HG03045 (cell line): Measurements from ENCODE around the gene PALB2.

Experiments
- ATAC-seq: cut with Tn5 transposase; IDR thresholded peaks from one replicate; pipeline ENCODE4 v1.9.1; 2021; ENCODE audit warnings: mild to moderate bottlenecking, moderate library complexity; ENCODE audit not compliant: unreplicated experiment

The PALB2 gene

DNA sequence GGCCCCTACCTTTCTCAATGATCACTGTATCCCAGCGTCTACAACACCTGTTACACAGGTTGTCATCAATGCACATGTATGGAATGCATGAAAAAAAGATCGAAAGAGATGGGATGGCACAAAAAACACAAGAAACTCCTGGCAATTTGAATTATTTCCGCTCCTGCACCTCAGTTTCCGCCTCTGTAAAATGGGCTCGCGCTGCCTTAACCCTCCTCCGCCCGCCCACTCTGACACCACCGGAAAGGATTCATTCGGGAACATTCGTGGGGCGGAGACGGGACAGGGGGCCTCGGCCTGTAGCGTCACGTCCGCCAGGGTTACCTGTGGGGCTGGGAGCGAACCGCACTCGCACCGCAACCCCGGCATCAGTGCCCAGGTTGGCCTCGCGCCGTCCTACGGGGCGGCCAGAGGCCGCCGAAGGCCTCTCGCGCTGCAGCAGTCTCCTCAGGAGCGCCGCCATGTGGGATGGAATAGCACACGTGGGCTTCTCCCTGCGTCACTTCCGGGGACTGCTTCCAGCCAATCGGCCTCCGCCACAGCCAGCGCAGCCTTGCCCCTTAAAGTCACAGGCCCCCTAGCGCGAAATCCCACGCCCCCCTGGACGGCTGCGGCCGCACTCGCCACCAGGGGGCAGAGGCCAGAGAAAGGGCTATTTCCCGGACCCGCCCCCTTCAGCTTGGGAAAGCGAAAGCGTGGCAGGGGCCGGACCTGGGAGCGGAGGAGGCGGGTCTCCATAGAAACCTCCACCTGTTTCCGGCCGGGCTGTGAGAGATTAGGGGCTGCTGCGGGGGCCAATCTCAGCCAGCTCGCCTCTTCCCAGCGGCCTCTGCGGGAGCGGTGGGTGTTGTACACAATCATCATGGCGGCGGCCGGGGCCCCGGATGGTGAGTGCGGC is 84.0 kb downstream of the PALB2 start, which contains the start of the genes EARS2 and UBFD1:
Gene EARS2 (minus strand): TSS at position 470 of the 898 bp plus-strand sequence. CDS start 7 bp downstream, at position 463.
Gene UBFD1 (plus strand): TSS at position 847 of the 898 bp plus-strand sequence. CDS start 16 bp downstream, at position 863.
- ATAC-seq, result peak; percentile 90

DNA sequence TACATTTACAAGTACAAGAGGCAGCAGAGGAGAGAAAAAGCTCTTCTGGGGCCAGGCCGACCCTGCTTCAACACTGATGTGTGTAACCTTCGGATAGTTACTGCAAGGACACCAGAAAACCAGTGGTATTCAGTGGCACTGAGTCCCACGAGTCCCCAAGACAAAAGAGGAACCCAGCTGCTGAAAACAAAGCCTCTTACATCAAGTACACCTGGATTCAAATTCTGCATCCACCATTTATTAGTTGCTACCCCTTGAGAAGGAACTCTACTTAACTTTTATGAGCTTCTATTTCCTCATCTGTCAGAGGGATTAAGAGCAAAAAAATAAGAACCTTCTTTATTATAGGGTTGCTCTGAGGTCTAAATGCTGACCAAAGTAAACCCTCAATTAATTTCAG is 86.6 kb downstream of the PALB2 start:
- ATAC-seq, result no peak
